Measurements from ENCODE around the gene DGKG.

DNA sequence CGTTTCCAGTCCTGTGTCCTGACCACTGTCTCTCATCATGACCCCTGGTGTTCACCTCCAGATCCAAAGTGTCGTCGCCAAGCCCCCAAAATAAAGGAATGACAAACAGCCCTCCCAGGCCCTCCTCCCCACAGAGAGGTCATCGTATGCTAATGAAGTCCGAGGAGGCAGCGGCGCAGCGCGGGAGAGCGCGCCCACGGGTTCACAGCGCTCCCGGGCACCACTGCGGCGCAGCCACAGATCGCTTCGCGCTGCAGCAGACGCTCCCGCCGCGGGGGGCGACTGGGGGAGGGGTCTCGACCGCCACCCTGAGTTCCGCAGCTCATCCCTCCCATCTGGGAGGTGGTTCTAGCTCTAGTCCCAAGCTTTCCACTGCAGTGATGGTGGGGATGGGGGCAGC lies 1.3 kb downstream of the DGKG start:
- TF ChIP-seq NR2F6 (CRISPR knock-in tag; IDR thresholded peaks at IDR 0.05) (no peak), FOXJ3 (CRISPR knock-in tag; IDR thresholded peaks at IDR 0.05) (no peak), EWSR1 (IDR thresholded peaks at IDR 0.05; ENCODE audit: borderline replicate concordance, low read depth, partially characterized antibody) (no peak), ETV6 (IDR thresholded peaks at IDR 0.05; ENCODE audit: borderline replicate concordance in 1 of 2, low read depth in 2 of 2, low read length in 1 of 2) (no peak), ETV6 (CRISPR knock-in tag; IDR thresholded peaks at IDR 0.05; ENCODE audit: borderline replicate concordance) (no peak), GABPA (tag; conservative IDR thresholded peaks at IDR 0.05; ENCODE audit: low read depth) (no peak), POLR2AphosphoS2 (IDR thresholded peaks at IDR 0.05; ENCODE audit: low read length) (no peak)
- TF ChIP-seq, protein P1, sequence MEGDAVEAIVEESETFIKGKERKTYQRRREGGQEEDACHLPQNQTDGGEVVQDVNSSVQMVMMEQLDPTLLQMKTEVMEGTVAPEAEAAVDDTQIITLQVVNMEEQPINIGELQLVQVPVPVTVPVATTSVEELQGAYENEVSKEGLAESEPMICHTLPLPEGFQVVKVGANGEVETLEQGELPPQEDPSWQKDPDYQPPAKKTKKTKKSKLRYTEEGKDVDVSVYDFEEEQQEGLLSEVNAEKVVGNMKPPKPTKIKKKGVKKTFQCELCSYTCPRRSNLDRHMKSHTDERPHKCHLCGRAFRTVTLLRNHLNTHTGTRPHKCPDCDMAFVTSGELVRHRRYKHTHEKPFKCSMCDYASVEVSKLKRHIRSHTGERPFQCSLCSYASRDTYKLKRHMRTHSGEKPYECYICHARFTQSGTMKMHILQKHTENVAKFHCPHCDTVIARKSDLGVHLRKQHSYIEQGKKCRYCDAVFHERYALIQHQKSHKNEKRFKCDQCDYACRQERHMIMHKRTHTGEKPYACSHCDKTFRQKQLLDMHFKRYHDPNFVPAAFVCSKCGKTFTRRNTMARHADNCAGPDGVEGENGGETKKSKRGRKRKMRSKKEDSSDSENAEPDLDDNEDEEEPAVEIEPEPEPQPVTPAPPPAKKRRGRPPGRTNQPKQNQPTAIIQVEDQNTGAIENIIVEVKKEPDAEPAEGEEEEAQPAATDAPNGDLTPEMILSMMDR (IDR thresholded peaks at IDR 0.05 in 2 of 3, conservative IDR thresholded peaks at IDR 0.05 in 1 of 3; ENCODE audit: insufficient read depth in 2 of 3, low read depth in 1 of 3, low read length in 3 of 3), result no peak
- TF ChIP-seq, protein P2, sequence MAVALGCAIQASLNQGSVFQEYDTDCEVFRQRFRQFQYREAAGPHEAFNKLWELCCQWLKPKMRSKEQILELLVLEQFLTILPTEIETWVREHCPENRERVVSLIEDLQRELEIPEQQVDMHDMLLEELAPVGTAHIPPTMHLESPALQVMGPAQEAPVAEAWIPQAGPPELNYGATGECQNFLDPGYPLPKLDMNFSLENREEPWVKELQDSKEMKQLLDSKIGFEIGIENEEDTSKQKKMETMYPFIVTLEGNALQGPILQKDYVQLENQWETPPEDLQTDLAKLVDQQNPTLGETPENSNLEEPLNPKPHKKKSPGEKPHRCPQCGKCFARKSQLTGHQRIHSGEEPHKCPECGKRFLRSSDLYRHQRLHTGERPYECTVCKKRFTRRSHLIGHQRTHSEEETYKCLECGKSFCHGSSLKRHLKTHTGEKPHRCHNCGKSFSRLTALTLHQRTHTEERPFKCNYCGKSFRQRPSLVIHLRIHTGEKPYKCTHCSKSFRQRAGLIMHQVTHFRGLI (CRISPR knock-in tag; IDR thresholded peaks at IDR 0.05), result no peak
- TF ChIP-seq, protein P3, sequence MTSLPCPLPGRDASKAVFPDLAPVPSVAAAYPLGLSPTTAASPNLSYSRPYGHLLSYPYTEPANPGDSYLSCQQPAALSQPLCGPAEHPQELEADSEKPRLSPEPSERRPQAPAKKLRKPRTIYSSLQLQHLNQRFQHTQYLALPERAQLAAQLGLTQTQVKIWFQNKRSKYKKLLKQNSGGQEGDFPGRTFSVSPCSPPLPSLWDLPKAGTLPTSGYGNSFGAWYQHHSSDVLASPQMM (CRISPR knock-in tag; IDR thresholded peaks at IDR 0.05), result no peak
- TF ChIP-seq, protein P4, sequence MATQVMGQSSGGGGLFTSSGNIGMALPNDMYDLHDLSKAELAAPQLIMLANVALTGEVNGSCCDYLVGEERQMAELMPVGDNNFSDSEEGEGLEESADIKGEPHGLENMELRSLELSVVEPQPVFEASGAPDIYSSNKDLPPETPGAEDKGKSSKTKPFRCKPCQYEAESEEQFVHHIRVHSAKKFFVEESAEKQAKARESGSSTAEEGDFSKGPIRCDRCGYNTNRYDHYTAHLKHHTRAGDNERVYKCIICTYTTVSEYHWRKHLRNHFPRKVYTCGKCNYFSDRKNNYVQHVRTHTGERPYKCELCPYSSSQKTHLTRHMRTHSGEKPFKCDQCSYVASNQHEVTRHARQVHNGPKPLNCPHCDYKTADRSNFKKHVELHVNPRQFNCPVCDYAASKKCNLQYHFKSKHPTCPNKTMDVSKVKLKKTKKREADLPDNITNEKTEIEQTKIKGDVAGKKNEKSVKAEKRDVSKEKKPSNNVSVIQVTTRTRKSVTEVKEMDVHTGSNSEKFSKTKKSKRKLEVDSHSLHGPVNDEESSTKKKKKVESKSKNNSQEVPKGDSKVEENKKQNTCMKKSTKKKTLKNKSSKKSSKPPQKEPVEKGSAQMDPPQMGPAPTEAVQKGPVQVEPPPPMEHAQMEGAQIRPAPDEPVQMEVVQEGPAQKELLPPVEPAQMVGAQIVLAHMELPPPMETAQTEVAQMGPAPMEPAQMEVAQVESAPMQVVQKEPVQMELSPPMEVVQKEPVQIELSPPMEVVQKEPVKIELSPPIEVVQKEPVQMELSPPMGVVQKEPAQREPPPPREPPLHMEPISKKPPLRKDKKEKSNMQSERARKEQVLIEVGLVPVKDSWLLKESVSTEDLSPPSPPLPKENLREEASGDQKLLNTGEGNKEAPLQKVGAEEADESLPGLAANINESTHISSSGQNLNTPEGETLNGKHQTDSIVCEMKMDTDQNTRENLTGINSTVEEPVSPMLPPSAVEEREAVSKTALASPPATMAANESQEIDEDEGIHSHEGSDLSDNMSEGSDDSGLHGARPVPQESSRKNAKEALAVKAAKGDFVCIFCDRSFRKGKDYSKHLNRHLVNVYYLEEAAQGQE (IDR thresholded peaks at IDR 0.05; ENCODE audit: borderline replicate concordance), result no peak
- TF ChIP-seq, protein P4 (CRISPR knock-in tag; IDR thresholded peaks at IDR 0.05; ENCODE audit: low read depth), result no peak
